Psoas muscle (tissue), 8 donors: ENCODE data around the gene HCN4. TPM values are rescaled to one million over a fixed set of nuclear protein-coding genes. Genes with fewer than 3 reads are reported as not detected.

Source experiments
- ATAC-seq, 4 donors: fragments of 200-7000 bp; cut with Tn5 transposase; one replicate each; pipeline ENCODE4 v1.9.1; 2020; ENCODE audit warnings: moderate library complexity in 3 of 4, mild to moderate bottlenecking in 2 of 4
- DNase-seq, 2 donors: peaks; one replicate each; pipeline ENCODE4 v3.0.0-alpha.2; 2020
- H3K27ac ChIP-seq: fragments of 200-600 bp; one replicate; pipeline ENCODE4 v1.8.0; 2022
- H3K27me3 ChIP-seq, 3 donors: fragments of 200-600 bp in 1 of 3; one replicate each; pipeline versions ENCODE4 v1.6.1 to v1.8.0; 2013 to 2022; ENCODE audit warnings: low read length in 2 of 3, mild to moderate bottlenecking in 2 of 3, moderate library complexity in 1 of 3; ENCODE audit not compliant: insufficient read depth in 3 of 3
- H3K36me3 ChIP-seq, 2 donors: fragments of 200-600 bp in 1 of 2; one replicate each; pipeline versions ENCODE4 v1.6.1 to v1.8.0; 2013 to 2022; ENCODE audit warnings: low read depth in 1 of 2, mild to moderate bottlenecking in 1 of 2, moderate library complexity in 1 of 2; ENCODE audit not compliant: insufficient read depth in 1 of 2
- H3K4me1 ChIP-seq: fragments of 200-600 bp; one replicate; pipeline ENCODE4 v1.8.0; 2022
- H3K4me3 ChIP-seq: fragments of 200-600 bp; one replicate; pipeline ENCODE4 v1.8.0; 2022; ENCODE audit warnings: mild to moderate bottlenecking
- H3K9me3 ChIP-seq: fragments of 200-600 bp; one replicate; pipeline ENCODE4 v1.8.0; 2022
- CTCF ChIP-seq: fragments of 200-600 bp; IDR thresholded peaks from one replicate; pipeline ENCODE4 v1.8.0; 2022; ENCODE audit warnings: antibody characterized with exemption
- WGBS, 3 donors: extraction: QIAGEN DNeasy Blood & Tissue Kit; methylation state at CpG; one replicate each; pipeline versions ENCODE4 v1.1.6 to v1.1.7; 2013; 5-methylcytosine and 5-hydroxymethylcytosine counted together
- intact Hi-C, 2 donors: fragments of 100-400 bp; cut with DNase I; formaldehyde crosslinking; loops; one replicate each; pipeline versions ENCODE4 v1.11.0 to v1.14.2; 2022
- polyA plus RNA-seq, 3 donors: library from polyadenylated mRNA; stranded (reverse); fragments of 200-250 nt; gene quantifications; one replicate each; pipeline ENCODE4 v1.2.3, GENCODE V29; 2013
- total RNA-seq, 4 donors: library from RNA; stranded (reverse); fragmentation: NEBNext Ultra II Directional in 2 of 4; extraction: Animal tissue kit (Norgen Biotek cat#: 25700) in 2 of 4; gene quantifications; one replicate each; pipeline versions ENCODE4 v1.2.1 to v1.2.4, GENCODE V29; 2021 to 2023
- donor health status: healthy with polysubstance abuse.
- donor health status: DM: no; HTN: no; CAD: no; lungs with moderate emphysema.
- donor health status: Bipolar disorder and iron deficiency.
- donor health status: healthy.
- donor health status: DM: yes; HTN: yes; CAD: no.
- donor health status: DM: no; HTN: no; CAD: no.
- donor health status: DM: no; HTN: no; CAD: no.
- donor health status: DM: yes; HTN: yes; CAD: no.

HCN4 gene
- total and polyA plus RNA-seq, 7 donors = not detected

GRCh38 chr15:73336756-73337155 lies 32.0 kb downstream of the HCN4 start:
- no peak overlapping the region for H3K4me3 ChIP-seq
- intact Hi-C loops = no loop called here
- DNase-seq (peak in 1 of 2 donors; percentile 9), ATAC-seq (no peak)
- H3K9me3 ChIP-seq = no peaks in the 10 kb centered on the region
- no peaks in the 10 kb centered on the region for H3K27me3 ChIP-seq
- H3K36me3 ChIP-seq = no peaks in the 10 kb centered on the region
- 77 to 83% (median 82%) methylated on average over 7 of the region's 7 CpGs for WGBS, 3 donors
- no peaks in the 10 kb centered on the region for H3K4me1 ChIP-seq
- TF ChIP-seq CTCF = no peak
- H3K27ac ChIP-seq = no peak overlapping the region

GRCh38 chr15:73335471-73335870 lies 33.3 kb downstream of the HCN4 start:
- ATAC-seq (no peak), DNase-seq (no peak)
- H3K27me3 ChIP-seq = no peaks in the 10 kb centered on the region
- H3K27ac ChIP-seq = no peak overlapping the region
- no peak for TF ChIP-seq CTCF
- WGBS, 3 donors = 60 to 70% (median 69%) methylated on average over 5 of the region's 5 CpGs
- H3K4me1 ChIP-seq = no peaks in the 10 kb centered on the region
- intact Hi-C loops = no loop called here
- H3K4me3 ChIP-seq = no peak overlapping the region
- H3K36me3 ChIP-seq = no peaks in the 10 kb centered on the region
- no peaks in the 10 kb centered on the region for H3K9me3 ChIP-seq

GRCh38 chr15:73335026-73335425 lies 33.7 kb downstream of the HCN4 start:
- intact Hi-C loops = no loop called here
- H3K36me3 ChIP-seq = no peaks in the 10 kb centered on the region
- H3K27ac ChIP-seq = no peak overlapping the region
- H3K4me3 ChIP-seq = no peak overlapping the region
- ATAC-seq (no peak), DNase-seq (no peak)
- no peak for TF ChIP-seq CTCF
- 52 to 73% (median 57%) methylated on average over 9 of the region's 9 CpGs for WGBS, 3 donors
- H3K27me3 ChIP-seq = no peaks in the 10 kb centered on the region
- H3K4me1 ChIP-seq = no peaks in the 10 kb centered on the region
- no peaks in the 10 kb centered on the region for H3K9me3 ChIP-seq

GRCh38 chr15:73334086-73334485 lies 34.7 kb downstream of the HCN4 start:
- no peak for TF ChIP-seq CTCF
- ATAC-seq = no peak
- WGBS, 3 donors = 88 to 89% (median 88%) methylated on average over 6 of the region's 6 CpGs
- DNase-seq = no peak
- no peak overlapping the region for H3K4me3 ChIP-seq
- H3K9me3 ChIP-seq = no peaks in the 10 kb centered on the region
- intact Hi-C loops = no loop called here
- no peaks in the 10 kb centered on the region for H3K36me3 ChIP-seq
- H3K27ac ChIP-seq = no peak overlapping the region
- H3K27me3 ChIP-seq = no peaks in the 10 kb centered on the region
- H3K4me1 ChIP-seq = no peaks in the 10 kb centered on the region

GRCh38 chr15:73333001-73333400 lies 35.8 kb downstream of the HCN4 start:
- 73 to 86% (median 80%) methylated on average over 2 of the region's 2 CpGs for WGBS, 3 donors
- no peak for DNase-seq
- Histone ChIP-seq H3K36me3 (no peaks in the 10 kb centered on the region), H3K27me3 (no peaks in the 10 kb centered on the region), H3K4me3 (no peak overlapping the region), H3K27ac (no peak overlapping the region), H3K9me3 (no peaks in the 10 kb centered on the region), H3K4me1 (no peaks in the 10 kb centered on the region)
- no peak for TF ChIP-seq CTCF
- intact Hi-C loops = no loop called here
- ATAC-seq = no peak
